Measurements from ENCODE around the gene CXCR6.

DNA sequence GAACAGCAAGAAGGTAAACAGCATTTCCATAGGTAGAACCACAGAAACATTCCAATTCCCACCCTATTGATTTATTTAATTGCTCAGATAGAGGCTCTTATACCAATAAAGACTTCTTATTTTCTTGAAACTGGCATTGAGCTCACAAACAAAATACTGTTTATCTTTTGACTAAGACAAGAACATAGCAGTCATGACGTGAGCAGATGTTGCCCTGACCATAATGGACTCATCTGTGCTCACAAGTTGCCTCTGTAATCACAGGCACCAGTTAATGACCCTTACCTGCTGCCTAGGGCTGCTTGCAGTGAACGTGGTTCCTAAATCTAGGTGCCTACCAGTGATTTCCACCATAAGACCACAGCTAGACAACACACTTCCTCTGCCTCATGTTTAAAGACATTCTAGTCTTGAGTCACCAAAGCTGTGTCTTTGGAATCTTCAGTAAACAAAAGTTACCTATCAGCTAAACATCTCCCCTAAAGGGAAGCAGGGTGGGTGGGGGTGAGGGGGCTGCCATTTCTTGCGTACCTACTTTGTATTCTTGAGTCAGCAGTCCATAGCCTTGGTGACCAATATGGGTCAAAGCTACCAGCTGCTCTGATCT lies 50.3 kb downstream of the CXCR6 start:
- TF ChIP-seq, protein P1, sequence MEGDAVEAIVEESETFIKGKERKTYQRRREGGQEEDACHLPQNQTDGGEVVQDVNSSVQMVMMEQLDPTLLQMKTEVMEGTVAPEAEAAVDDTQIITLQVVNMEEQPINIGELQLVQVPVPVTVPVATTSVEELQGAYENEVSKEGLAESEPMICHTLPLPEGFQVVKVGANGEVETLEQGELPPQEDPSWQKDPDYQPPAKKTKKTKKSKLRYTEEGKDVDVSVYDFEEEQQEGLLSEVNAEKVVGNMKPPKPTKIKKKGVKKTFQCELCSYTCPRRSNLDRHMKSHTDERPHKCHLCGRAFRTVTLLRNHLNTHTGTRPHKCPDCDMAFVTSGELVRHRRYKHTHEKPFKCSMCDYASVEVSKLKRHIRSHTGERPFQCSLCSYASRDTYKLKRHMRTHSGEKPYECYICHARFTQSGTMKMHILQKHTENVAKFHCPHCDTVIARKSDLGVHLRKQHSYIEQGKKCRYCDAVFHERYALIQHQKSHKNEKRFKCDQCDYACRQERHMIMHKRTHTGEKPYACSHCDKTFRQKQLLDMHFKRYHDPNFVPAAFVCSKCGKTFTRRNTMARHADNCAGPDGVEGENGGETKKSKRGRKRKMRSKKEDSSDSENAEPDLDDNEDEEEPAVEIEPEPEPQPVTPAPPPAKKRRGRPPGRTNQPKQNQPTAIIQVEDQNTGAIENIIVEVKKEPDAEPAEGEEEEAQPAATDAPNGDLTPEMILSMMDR (IDR thresholded peaks at IDR 0.05), result no peak
- no peak for TF ChIP-seq EZH2 (IDR thresholded peaks at IDR 0.05)
- no peak for TF ChIP-seq EZH2phosphoT487 (IDR thresholded peaks at IDR 0.05)
